HEK293 (cell line): Measurements from ENCODE around the gene MTFR1L.

Experiments used
- KLF1 ChIP-seq: fragments of 450-650 bp; formaldehyde crosslinking; IDR thresholded peaks from 2 replicates; pipeline ENCODE4 v1.5.1; 2016; ENCODE audit warnings: missing biosample characterization, missing genetic modification characterization
- SALL2 ChIP-seq: fragments of 450-650 bp; formaldehyde crosslinking; IDR thresholded peaks from 2 replicates; pipeline ENCODE4 v1.5.0; 2017; ENCODE audit warnings: missing biosample characterization, mild to moderate bottlenecking, missing genetic modification characterization, borderline replicate concordance
- TCF7L2 ChIP-seq: IDR thresholded peaks from 2 replicates; pipeline ENCODE4 v1.6.1; 2011; ENCODE audit warnings: low read depth, mild to moderate bottlenecking, inconsistent platforms, low read length, moderate library complexity, borderline replicate concordance
- TSHZ1 ChIP-seq: fragments of 450-650 bp; formaldehyde crosslinking; IDR thresholded peaks from 2 replicates; pipeline ENCODE4 v1.5.1; 2016; ENCODE audit warnings: missing biosample characterization, missing genetic modification characterization, borderline replicate concordance
- ZBTB11 ChIP-seq: fragments of 450-650 bp; formaldehyde crosslinking; conservative IDR thresholded peaks from 2 replicates; pipeline ENCODE4 v1.5.1; 2016; ENCODE audit warnings: low read depth, missing biosample characterization, missing genetic modification characterization
- ZNF24 ChIP-seq: fragments of 450-650 bp; formaldehyde crosslinking; IDR thresholded peaks from 2 replicates; pipeline ENCODE4 v1.5.1; 2016; ENCODE audit warnings: missing biosample characterization, missing genetic modification characterization
- ZNF274 ChIP-seq, 2 experiments: fragments of 200-500 bp in 1 of 2; fragments of 450-650 bp in 1 of 2; sonication (Bioruptor generic) in 1 of 2; formaldehyde crosslinking in 1 of 2; IDR thresholded peaks; 2 replicates each; pipeline versions ENCODE4 v1.5.1 to v1.6.1; 2014 to 2016; ENCODE audit warnings: borderline replicate concordance in 1 of 2, inconsistent platforms in 1 of 2, low read length in 1 of 2, missing biosample characterization in 1 of 2, missing genetic modification characterization in 1 of 2
- ZNF501 ChIP-seq: fragments of 450-650 bp; formaldehyde crosslinking; IDR thresholded peaks from 2 replicates; pipeline ENCODE4 v1.5.1; 2016; ENCODE audit warnings: missing biosample characterization, missing genetic modification characterization
- ZNF529 ChIP-seq: fragments of 450-650 bp; formaldehyde crosslinking; IDR thresholded peaks from 2 replicates; pipeline ENCODE4 v1.5.1; 2017; ENCODE audit warnings: missing genetic modification characterization, missing biosample characterization; ENCODE audit not compliant: insufficient replicate concordance
- ZSCAN5A ChIP-seq: fragments of 450-650 bp; formaldehyde crosslinking; IDR thresholded peaks from 2 replicates; pipeline ENCODE4 v1.5.1; 2016; ENCODE audit warnings: missing biosample characterization, missing genetic modification characterization
- TF ChIP-seq, protein P1 (sequence below): IDR thresholded peaks from 2 replicates; pipeline ENCODE4 v1.6.1; 2011; ENCODE audit warnings: mild to moderate bottlenecking, low read depth, low read length, borderline replicate concordance
- TF ChIP-seq, protein P2 (sequence below): fragments of 450-650 bp; formaldehyde crosslinking; IDR thresholded peaks from 2 replicates; pipeline ENCODE4 v1.5.1; 2016; ENCODE audit warnings: missing biosample characterization, missing genetic modification characterization
- TF ChIP-seq, protein P3 (sequence below): sonication (generic); formaldehyde crosslinking; IDR thresholded peaks from 2 replicates; pipeline ENCODE4 v1.8.1; 2022; ENCODE audit warnings: mild to moderate bottlenecking, moderate library complexity, missing genetic modification reagents

DNA sequence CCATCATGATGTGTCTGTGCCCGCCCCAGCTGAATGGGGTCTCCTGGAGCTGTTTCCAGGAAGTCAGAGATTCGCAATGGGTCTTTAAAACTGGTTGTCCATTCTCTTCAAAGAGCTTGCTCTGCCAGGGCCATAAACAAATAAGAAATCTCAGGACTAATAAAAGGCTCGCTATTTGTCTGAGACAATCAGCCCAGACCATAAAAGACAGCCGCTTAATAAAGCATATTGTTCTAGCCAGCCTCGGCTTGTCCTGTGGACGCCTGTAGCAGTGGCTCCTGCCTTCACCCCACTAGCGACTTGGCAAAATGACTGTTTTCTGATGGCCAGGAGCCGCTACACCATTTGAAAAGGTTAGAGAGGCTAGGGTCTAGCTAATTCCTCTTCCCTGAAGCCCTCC, 40.4 kb upstream of the MTFR1L start:
- TF ChIP-seq, protein P1, sequence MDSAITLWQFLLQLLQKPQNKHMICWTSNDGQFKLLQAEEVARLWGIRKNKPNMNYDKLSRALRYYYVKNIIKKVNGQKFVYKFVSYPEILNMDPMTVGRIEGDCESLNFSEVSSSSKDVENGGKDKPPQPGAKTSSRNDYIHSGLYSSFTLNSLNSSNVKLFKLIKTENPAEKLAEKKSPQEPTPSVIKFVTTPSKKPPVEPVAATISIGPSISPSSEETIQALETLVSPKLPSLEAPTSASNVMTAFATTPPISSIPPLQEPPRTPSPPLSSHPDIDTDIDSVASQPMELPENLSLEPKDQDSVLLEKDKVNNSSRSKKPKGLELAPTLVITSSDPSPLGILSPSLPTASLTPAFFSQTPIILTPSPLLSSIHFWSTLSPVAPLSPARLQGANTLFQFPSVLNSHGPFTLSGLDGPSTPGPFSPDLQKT: no peak
- TF ChIP-seq ZNF529 (tag by site-specific recombination): no peak
- TF ChIP-seq, protein P2, sequence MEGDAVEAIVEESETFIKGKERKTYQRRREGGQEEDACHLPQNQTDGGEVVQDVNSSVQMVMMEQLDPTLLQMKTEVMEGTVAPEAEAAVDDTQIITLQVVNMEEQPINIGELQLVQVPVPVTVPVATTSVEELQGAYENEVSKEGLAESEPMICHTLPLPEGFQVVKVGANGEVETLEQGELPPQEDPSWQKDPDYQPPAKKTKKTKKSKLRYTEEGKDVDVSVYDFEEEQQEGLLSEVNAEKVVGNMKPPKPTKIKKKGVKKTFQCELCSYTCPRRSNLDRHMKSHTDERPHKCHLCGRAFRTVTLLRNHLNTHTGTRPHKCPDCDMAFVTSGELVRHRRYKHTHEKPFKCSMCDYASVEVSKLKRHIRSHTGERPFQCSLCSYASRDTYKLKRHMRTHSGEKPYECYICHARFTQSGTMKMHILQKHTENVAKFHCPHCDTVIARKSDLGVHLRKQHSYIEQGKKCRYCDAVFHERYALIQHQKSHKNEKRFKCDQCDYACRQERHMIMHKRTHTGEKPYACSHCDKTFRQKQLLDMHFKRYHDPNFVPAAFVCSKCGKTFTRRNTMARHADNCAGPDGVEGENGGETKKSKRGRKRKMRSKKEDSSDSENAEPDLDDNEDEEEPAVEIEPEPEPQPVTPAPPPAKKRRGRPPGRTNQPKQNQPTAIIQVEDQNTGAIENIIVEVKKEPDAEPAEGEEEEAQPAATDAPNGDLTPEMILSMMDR (tag by site-specific recombination): no peak
- TF ChIP-seq TSHZ1: no peak
- TF ChIP-seq TCF7L2: no peak
- TF ChIP-seq ZNF501 (tag by site-specific recombination): no peak
- no peak for TF ChIP-seq KLF1 (tag by site-specific recombination)
- TF ChIP-seq ZNF274 (IDR thresholded peaks at IDR 0.05; ENCODE audit: low read length): no peak
- TF ChIP-seq ZNF274 (tag by site-specific recombination; IDR thresholded peaks at IDR 0.05; ENCODE audit: borderline replicate concordance): no peak
- no peak for TF ChIP-seq SALL2 (tag by site-specific recombination)
- TF ChIP-seq ZBTB11 (tag by site-specific recombination): no peak
- TF ChIP-seq, protein P3, sequence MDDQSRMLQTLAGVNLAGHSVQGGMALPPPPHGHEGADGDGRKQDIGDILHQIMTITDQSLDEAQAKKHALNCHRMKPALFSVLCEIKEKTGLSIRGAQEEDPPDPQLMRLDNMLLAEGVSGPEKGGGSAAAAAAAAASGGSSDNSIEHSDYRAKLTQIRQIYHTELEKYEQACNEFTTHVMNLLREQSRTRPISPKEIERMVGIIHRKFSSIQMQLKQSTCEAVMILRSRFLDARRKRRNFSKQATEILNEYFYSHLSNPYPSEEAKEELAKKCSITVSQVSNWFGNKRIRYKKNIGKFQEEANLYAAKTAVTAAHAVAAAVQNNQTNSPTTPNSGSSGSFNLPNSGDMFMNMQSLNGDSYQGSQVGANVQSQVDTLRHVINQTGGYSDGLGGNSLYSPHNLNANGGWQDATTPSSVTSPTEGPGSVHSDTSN (CRISPR knock-in tag): no peak
- no peak for TF ChIP-seq ZNF24 (tag by site-specific recombination)
- TF ChIP-seq ZSCAN5A (tag by site-specific recombination): no peak
